Endothelial cell of umbilical vein (primary cell): ENCODE measurements around the gene HBA2. TPM values are rescaled to one million over a fixed set of nuclear protein-coding genes. Genes with fewer than 3 reads are reported as not detected.

Experiments
- BruUV-seq: library from RNA; stranded (reverse); fragments of 400-500 nt; replicated peaks from 2 replicates; lab custom pipeline; 2021; lab: Mats Ljungman, UMichigan
- CTCF ChIA-PET: fragments of 300-600, 350-600 bp; sonication (Branson Sonifier 250); formaldehyde crosslinking; loops from one replicate; lab custom pipeline; 2021; ENCODE audit warnings: antibody characterized with exemption, inconsistent platforms; lab: Charles Lee
- POLR2A ChIA-PET: fragments of 300-600, 350-600 bp; sonication (Branson Sonifier 250); formaldehyde crosslinking; loops from one replicate; lab custom pipeline; 2021; ENCODE audit warnings: antibody characterized with exemption, inconsistent platforms; lab: Charles Lee
- DNase-seq: peaks from one replicate; pipeline ENCODE4 v3.0.0-alpha.2; 2011; ENCODE audit warnings: low read depth, low spot score
- FAIRE-seq: peaks from 2 replicates; lab custom pipeline; 2011; peaks lifted over from hg19 to GRCh38; lab: Jason Lieb, UNC
- H2AFZ ChIP-seq: 2 replicates; pipeline ENCODE4 v1.6.0; 2012; ENCODE audit warnings: low read depth, low read length, control low read depth, inconsistent platforms
- H3K27ac ChIP-seq: 2 replicates; pipeline ENCODE4 v1.5.1; 2011; ENCODE audit warnings: low read depth, mild to moderate bottlenecking, control low read depth, low read length, moderate library complexity; ENCODE audit not compliant: insufficient read depth
- H3K27me3 ChIP-seq, 2 experiments: 2 replicates each; pipeline versions ENCODE4 v1.6.0 to v1.6.1; 2011; ENCODE audit warnings: low read length in 2 of 2, mixed read lengths in 1 of 2; ENCODE audit not compliant: control insufficient read depth in 2 of 2, insufficient read depth in 2 of 2
- H3K36me3 ChIP-seq, 2 experiments: 2 replicates in 1 of 2; 3 replicates in 1 of 2; pipeline ENCODE4 v1.5.1; 2011; ENCODE audit warnings: low read length in 2 of 2, mild to moderate bottlenecking in 1 of 2, moderate library complexity in 1 of 2; ENCODE audit not compliant: control insufficient read depth in 2 of 2, insufficient read depth in 2 of 2; ENCODE audit errors: extremely low read depth in 1 of 2
- H3K4me1 ChIP-seq: 3 replicates; pipeline ENCODE4 v1.5.1; 2011; ENCODE audit warnings: mild to moderate bottlenecking, low read length; ENCODE audit not compliant: control insufficient read depth, insufficient read depth; ENCODE audit errors: extremely low read depth
- H3K4me2 ChIP-seq: 2 replicates; pipeline ENCODE4 v1.6.1; 2011; ENCODE audit warnings: low read length, control low read depth, mixed read lengths; ENCODE audit not compliant: insufficient read depth
- H3K4me3 ChIP-seq, 3 experiments: fragments of 200-600 bp in 1 of 3; sonication (generic), shearing (Covaris generic) in 1 of 3; replicated peaks in 1 of 3; 2 replicates each; pipeline ENCODE4 v1.5.1; 2011 to 2016; ENCODE audit warnings: control low read depth in 3 of 3, low read length in 3 of 3, mild to moderate bottlenecking in 2 of 3, inconsistent platforms in 1 of 3, low read depth in 1 of 3, moderate library complexity in 1 of 3; ENCODE audit not compliant: insufficient read depth in 1 of 3
- H3K79me2 ChIP-seq: 2 replicates; pipeline ENCODE4 v1.6.0; 2012; ENCODE audit warnings: low read length, inconsistent platforms; ENCODE audit not compliant: control insufficient read depth, insufficient read depth
- H3K9ac ChIP-seq: replicated peaks from 2 replicates; pipeline ENCODE3; 2011; ENCODE audit warnings: low read length, control low read depth; ENCODE audit not compliant: insufficient read depth; ENCODE audit errors: extremely low read depth
- H3K9me1 ChIP-seq: replicated peaks from 3 replicates; pipeline ENCODE4 v1.6.0; 2011; ENCODE audit warnings: mild to moderate bottlenecking, low read length; ENCODE audit not compliant: control insufficient read depth, insufficient read depth; ENCODE audit errors: extremely low read depth
- H3K9me3 ChIP-seq: replicated peaks from 2 replicates; pipeline ENCODE4 v1.5.1; 2012; ENCODE audit warnings: low read length, inconsistent platforms; ENCODE audit not compliant: control insufficient read depth, insufficient read depth
- H4K20me1 ChIP-seq: replicated peaks from 2 replicates; pipeline ENCODE3; 2011; ENCODE audit warnings: mild to moderate bottlenecking, low read length; ENCODE audit not compliant: control insufficient read depth, insufficient read depth; ENCODE audit errors: extremely low read depth
- CTCF ChIP-seq, 2 donors: IDR thresholded peaks; 1 replicate in 1 of 2; 2 replicates in 1 of 2; pipeline ENCODE4 v1.5.1; 2011; ENCODE audit warnings: low read length in 2 of 2, mild to moderate bottlenecking in 2 of 2, moderate library complexity in 2 of 2, control low read depth in 1 of 2, inconsistent platforms in 1 of 2, low read depth in 1 of 2; ENCODE audit not compliant: insufficient read depth in 1 of 2; ENCODE audit errors: extremely low read depth in 1 of 2
- EZH2 ChIP-seq: IDR thresholded peaks from 2 replicates; pipeline ENCODE4 v1.6.1; 2012; ENCODE audit warnings: borderline replicate concordance, low read depth, mild to moderate bottlenecking, moderate library complexity, low read length, inconsistent platforms; ENCODE audit not compliant: severe bottlenecking
- FOS ChIP-seq: IDR thresholded peaks from 2 replicates; pipeline ENCODE4 v1.6.1; 2011; ENCODE audit warnings: mild to moderate bottlenecking, low read length, moderate library complexity, borderline replicate concordance; ENCODE audit not compliant: insufficient read depth
- GATA2 ChIP-seq: IDR thresholded peaks from 2 replicates; pipeline ENCODE4 v1.7.0; 2011; ENCODE audit warnings: low read depth, mild to moderate bottlenecking, moderate library complexity, mixed read lengths, low read length; ENCODE audit not compliant: insufficient read length, insufficient read depth
- JUN ChIP-seq: IDR thresholded peaks from 2 replicates; pipeline ENCODE4 v1.6.1; 2011; ENCODE audit warnings: borderline replicate concordance, low read depth; ENCODE audit not compliant: insufficient read length, insufficient read depth
- MAX ChIP-seq: IDR thresholded peaks from 2 replicates; pipeline ENCODE4 v1.6.1; 2011; ENCODE audit not compliant: insufficient read depth, insufficient read length
- MYC ChIP-seq: IDR thresholded peaks from one replicate; pipeline ENCODE4 v1.6.1; 2011; ENCODE audit warnings: mild to moderate bottlenecking, low read depth, low read length
- POLR2A ChIP-seq: IDR thresholded peaks from 2 replicates; pipeline ENCODE4 v1.6.1; 2012; ENCODE audit warnings: low read depth, mild to moderate bottlenecking, control low read depth, low read length
- POLR2AphosphoS5 ChIP-seq: IDR thresholded peaks from 2 replicates; pipeline ENCODE4 v1.6.1; 2012; ENCODE audit warnings: low read depth, mild to moderate bottlenecking, control low read depth, low read length, moderate library complexity; ENCODE audit not compliant: insufficient read depth
- dilution Hi-C: fragments of 300-500 bp; cut with MboI; formaldehyde crosslinking; loops from one replicate; pipeline ENCODE4 v1.15.0; 2019; ENCODE audit warnings: low sequenced_read_pairs; ENCODE audit not compliant: extremely low pct_ligation_motif_present
- intact Hi-C: fragments of 100-400 bp; cut with micrococcal nuclease; formaldehyde crosslinking; loops from one replicate; pipeline ENCODE4 v1.10.0; 2022
- polyA plus RNA-seq, 4 experiments: library from polyadenylated mRNA; depleted of rRNA in 3 of 4; stranded (reverse) in 3 of 4; unstranded in 1 of 4; fragments of >200 nt; gene quantifications; 2 replicates each; pipeline versions ENCODE4 v1.2.1 to v1.2.3, GENCODE V29; 2011 to 2012; ENCODE audit warnings: missing spikeins in 1 of 4
- total RNA-seq: library from RNA; stranded (reverse); gene quantifications from 2 replicates; pipeline ENCODE4 v1.2.3, GENCODE V29; 2021

Gene HBA2
- total and polyA plus RNA-seq, 2 donors (not counting 3 experiments of a cell fraction or from before 2014, with no cell fraction given), result not detected

GRCh38 chr16:192686-193085 is 20.0 kb downstream of the HBA2 start:
- BruUV-seq, result no TSS peak
- H3K9ac ChIP-seq, result no peak overlapping the region
- POLR2A ChIA-PET, result no interaction called here
- intact Hi-C loops (no loop called here), dilution Hi-C loops (no loop called here)
- no peaks in the 10 kb centered on the region for H4K20me1 ChIP-seq
- H3K79me2 ChIP-seq, result no peaks in the 10 kb centered on the region
- H3K27ac ChIP-seq, result no peak overlapping the region
- TF ChIP-seq POLR2AphosphoS5, result no peak
- TF ChIP-seq POLR2A, result no peak
- H3K9me1 ChIP-seq, result no peaks in the 10 kb centered on the region
- peaks cover 20 to 60% of the 10 kb centered on the region in 2 experiments for H3K36me3 ChIP-seq
- no peak overlapping the region for H3K4me2 ChIP-seq
- CTCF ChIA-PET, result interaction anchor here (1.0 kb wide), 1 partner anchor 85 kb away, joined by 3 read pairs; no protein-coding TSS in a partner anchor
- FAIRE-seq (no peak), DNase-seq (no peak)
- H3K4me1 ChIP-seq, result no peaks in the 10 kb centered on the region
- no peak overlapping the region for H2AFZ ChIP-seq
- H3K9me3 ChIP-seq, result no peaks in the 10 kb centered on the region
- H3K4me3 ChIP-seq, result no peak overlapping the region
- no peaks in the 10 kb centered on the region for H3K27me3 ChIP-seq

GRCh38 chr16:193441-193840 is 20.8 kb downstream of the HBA2 start:
- Histone ChIP-seq H3K4me2 (no peak overlapping the region), H3K79me2 (no peaks in the 10 kb centered on the region), H3K9ac (no peak overlapping the region), H3K4me3 (no peak overlapping the region), H2AFZ (no peak overlapping the region), H3K36me3 (peaks cover 23 to 59% of the 10 kb centered on the region in 2 experiments), H3K4me1 (no peaks in the 10 kb centered on the region), H3K27me3 (no peaks in the 10 kb centered on the region), H3K9me1 (no peaks in the 10 kb centered on the region), H3K27ac (no peak overlapping the region), H3K9me3 (no peaks in the 10 kb centered on the region), H4K20me1 (no peaks in the 10 kb centered on the region)
- dilution Hi-C loops, result no loop called here
- no peak for FAIRE-seq
- BruUV-seq, result no TSS peak
- no peak for TF ChIP-seq MYC
- no peak for TF ChIP-seq JUN
- TF ChIP-seq CTCF (IDR thresholded peaks at IDR 0.05; ENCODE audit: extremely low read depth in 1 of 2, insufficient read depth in 1 of 2, low read depth in 1 of 2, low read length in 2 of 2), result no peak
- no peak for TF ChIP-seq POLR2A
- no peak for TF ChIP-seq POLR2AphosphoS5
- no peak for TF ChIP-seq EZH2
- TF ChIP-seq GATA2, result no peak
- TF ChIP-seq MAX, result no peak
- TF ChIP-seq FOS, result no peak
- POLR2A ChIA-PET, result no interaction called here
- no peak for DNase-seq
- intact Hi-C loops, result no loop called here
- CTCF ChIA-PET, result interaction anchor here (1.0 kb wide), 1 partner anchor 86 kb away, joined by 3 read pairs; no protein-coding TSS in a partner anchor
